ENCODE measurements around the gene TMEM50B. TPM values are rescaled to one million over a fixed set of nuclear protein-coding genes. Genes with fewer than 3 reads are reported as not detected.
"Not testable (repeated sequence)": the region's sequence is repeated elsewhere in the genome, so short reads cannot be mapped to it uniquely, and the experiment has no call there.

Gene TMEM50B
- total and polyA plus RNA-seq, 11 donors, result 23.5 to 47.4 (median 31.2) TPM

GRCh38 chr21:33510826-33511225, 31.1 kb upstream of the TMEM50B start:
- intact Hi-C loops (cut with DNase I), result no loop called here

GRCh38 chr21:33507003-33507402, 27.2 kb upstream of the TMEM50B start:
- H3K27ac ChIP-seq; H3K4me1 ChIP-seq; intact Hi-C loops (cut with DNase I); H3K4me3 ChIP-seq; H3K9me3 ChIP-seq; DNase-seq; H3K27me3 ChIP-seq; ATAC-seq: not testable (repeated sequence)
- H3K36me3 ChIP-seq, result peaks cover 0 to 90% (median 70%) of the 10 kb centered on the region in 9 donors
- 92 to 100% (median 97%) methylated on average over 1 of the region's 1 CpG for WGBS, 4 donors

More at GRCh38 chr21:33510826-33511225, 31.1 kb upstream of the TMEM50B start:
- DNase-seq, result no peak
- Histone ChIP-seq H3K27ac (no peak overlapping the region), H3K27me3 (no peaks in the 10 kb centered on the region), H3K4me3 (no peak overlapping the region), H3K9me3 (no peaks in the 10 kb centered on the region), H3K4me1 (peaks cover 0 to 16% (median 0%) of the 10 kb centered on the region in 12 donors), H3K36me3 (peaks cover 0 to 93% (median 80%) of the 10 kb centered on the region in 9 donors)
- ATAC-seq, result no peak
- no peak for TF ChIP-seq CTCF (IDR thresholded peaks at IDR 0.05)
- no peak for TF ChIP-seq POLR2A (IDR thresholded peaks at IDR 0.05)
- 84 to 90% (median 88%) methylated on average over 8 of the region's 8 CpGs for WGBS, 4 donors

- no peak for ATAC-seq
- intact Hi-C loops (cut with DNase I), result no loop called here
- no peak for DNase-seq
- WGBS, 4 donors, result 85 to 94% (median 94%) methylated on average over 8 of the region's 8 CpGs
- H3K9me3 ChIP-seq, result no peaks in the 10 kb centered on the region
- no peaks in the 10 kb centered on the region for H3K27me3 ChIP-seq
- H3K27ac ChIP-seq, result no peak overlapping the region
- TF ChIP-seq CTCF (IDR thresholded peaks at IDR 0.05), result no peak
- no peak for TF ChIP-seq POLR2A (IDR thresholded peaks at IDR 0.05)
- no peaks in the 10 kb centered on the region for H3K4me1 ChIP-seq
- H3K36me3 ChIP-seq, result peaks cover 0 to 79% (median 59%) of the 10 kb centered on the region in 9 donors
- H3K4me3 ChIP-seq, result no peak overlapping the region
These were observed 26.1 kb upstream of the TMEM50B start for GRCh38 chr21:33505833-33506232.

GRCh38 chr21:33496345-33496744, 16.6 kb upstream of the TMEM50B start:
- WGBS, 4 donors, result 61 to 70% (median 68%) methylated on average over 7 of the region's 7 CpGs
- TF ChIP-seq POLR2A (IDR thresholded peaks at IDR 0.05) (no peak), CTCF (IDR thresholded peaks at IDR 0.05) (no peak)
- H3K4me3 ChIP-seq, result no peak overlapping the region
- H3K9me3 ChIP-seq, result no peaks in the 10 kb centered on the region
- H3K27me3 ChIP-seq, result no peaks in the 10 kb centered on the region
- no peaks in the 10 kb centered on the region for H3K36me3 ChIP-seq
- intact Hi-C loops (cut with DNase I), result no loop called here
- DNase-seq (no peak), ATAC-seq (no peak)
- H3K4me1 ChIP-seq, result peaks cover 0 to 9% (median 0%) of the 10 kb centered on the region in 12 donors
- no peak overlapping the region for H3K27ac ChIP-seq

GRCh38 chr21:33495743-33496142, 16.0 kb upstream of the TMEM50B start:
- no peak for TF ChIP-seq CTCF (IDR thresholded peaks at IDR 0.05)
- TF ChIP-seq POLR2A (IDR thresholded peaks at IDR 0.05), result no peak
- peaks cover 0 to 13% (median 3%) of the 10 kb centered on the region in 12 donors for H3K4me1 ChIP-seq
- intact Hi-C loops (cut with DNase I), result no loop called here
- no peak overlapping the region for H3K27ac ChIP-seq
- no peak overlapping the region for H3K4me3 ChIP-seq
- WGBS, 4 donors, result 42 to 59% (median 49%) methylated on average over 4 of the region's 4 CpGs
- ATAC-seq (no peak), DNase-seq (no peak)
- no peaks in the 10 kb centered on the region for H3K36me3 ChIP-seq
- H3K9me3 ChIP-seq, result no peaks in the 10 kb centered on the region
- H3K27me3 ChIP-seq, result no peaks in the 10 kb centered on the region
